NCI-H2029 (cell line): ENCODE results near the gene CD58.
A peak's percentile ranks its signal among the peaks of the same experiment; 100 is the strongest.

Source experiments
- DNase-seq: peaks from one replicate; lab custom pipeline; 2025; lab: John Stamatoyannopoulos, UW

Gene CD58

DNA sequence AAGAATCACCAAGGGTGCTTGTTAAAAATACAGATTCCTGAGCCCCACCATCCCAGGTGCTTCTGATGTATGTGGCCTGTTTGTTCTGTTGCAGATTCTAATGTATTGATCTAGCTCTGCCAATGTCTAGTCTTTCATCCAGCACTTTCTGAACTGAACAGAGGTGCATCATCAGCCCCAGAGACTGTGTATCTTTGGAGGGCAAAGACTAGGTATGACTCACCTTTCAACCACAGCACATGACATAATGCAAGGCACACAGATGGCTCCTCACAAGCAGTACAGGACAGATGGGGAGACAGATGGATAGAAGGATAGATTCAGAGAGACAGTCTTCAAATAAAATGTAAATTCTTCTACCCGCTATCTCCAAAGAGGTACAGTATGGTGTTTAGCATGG lies 32.3 kb downstream of the CD58 start:
- DNase-seq, result no peak

DNA sequence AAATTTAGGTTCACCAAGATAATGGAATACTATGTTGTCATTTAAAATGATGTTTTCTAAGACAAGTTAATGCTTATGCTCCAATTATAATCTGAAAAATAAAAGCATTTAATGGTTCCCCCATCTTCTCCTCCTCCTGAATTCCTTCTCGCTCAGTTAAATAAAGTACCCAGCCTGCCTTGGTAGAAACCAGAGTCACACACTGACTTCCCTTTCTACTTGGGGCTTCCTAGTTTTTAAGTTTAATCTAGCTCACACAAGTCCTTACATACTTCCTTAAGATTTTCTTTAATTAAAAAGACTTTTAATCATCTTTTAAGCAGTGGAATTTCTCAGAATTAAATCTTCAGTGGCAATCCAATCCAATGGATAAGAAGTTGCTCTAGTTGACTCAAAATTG lies 32.9 kb downstream of the CD58 start:
- no peak for DNase-seq

DNA sequence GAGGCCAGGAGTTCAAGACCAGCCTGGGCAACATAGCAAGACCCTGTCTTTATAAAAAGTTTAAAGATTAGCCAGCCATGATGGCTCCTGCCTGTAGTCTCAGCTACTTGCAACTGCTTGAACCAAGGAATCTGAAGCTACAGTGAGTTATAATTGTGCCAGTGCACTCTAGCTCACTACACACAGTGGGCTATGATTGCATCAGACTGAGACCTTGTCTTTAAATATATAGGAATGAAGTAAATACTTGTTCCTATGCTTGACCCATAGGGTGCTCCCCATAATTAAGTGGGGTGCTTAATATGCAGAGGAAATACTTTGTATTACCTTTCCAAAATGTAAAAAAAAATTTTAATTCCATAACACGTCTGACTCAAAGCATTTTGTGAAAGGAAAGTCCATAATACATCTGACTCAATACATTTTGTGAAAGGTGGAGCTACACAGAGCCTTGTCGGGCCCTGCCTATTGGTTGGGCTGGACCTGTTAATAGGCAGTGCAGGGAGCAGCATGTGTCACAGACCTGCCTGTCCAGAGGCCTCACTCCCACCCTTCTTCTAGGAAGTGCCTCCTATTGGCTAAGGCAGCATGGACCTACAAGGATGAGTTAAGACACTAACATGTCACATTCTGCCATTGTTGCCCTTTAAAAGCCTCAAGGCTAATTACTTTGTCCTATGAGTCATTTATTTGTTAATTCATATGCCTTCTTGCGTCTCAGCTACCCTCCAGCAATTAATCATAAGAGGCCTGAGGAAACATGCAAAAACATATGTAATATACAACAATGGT lies 33.6 kb downstream of the CD58 start:
- no peak for DNase-seq

DNA sequence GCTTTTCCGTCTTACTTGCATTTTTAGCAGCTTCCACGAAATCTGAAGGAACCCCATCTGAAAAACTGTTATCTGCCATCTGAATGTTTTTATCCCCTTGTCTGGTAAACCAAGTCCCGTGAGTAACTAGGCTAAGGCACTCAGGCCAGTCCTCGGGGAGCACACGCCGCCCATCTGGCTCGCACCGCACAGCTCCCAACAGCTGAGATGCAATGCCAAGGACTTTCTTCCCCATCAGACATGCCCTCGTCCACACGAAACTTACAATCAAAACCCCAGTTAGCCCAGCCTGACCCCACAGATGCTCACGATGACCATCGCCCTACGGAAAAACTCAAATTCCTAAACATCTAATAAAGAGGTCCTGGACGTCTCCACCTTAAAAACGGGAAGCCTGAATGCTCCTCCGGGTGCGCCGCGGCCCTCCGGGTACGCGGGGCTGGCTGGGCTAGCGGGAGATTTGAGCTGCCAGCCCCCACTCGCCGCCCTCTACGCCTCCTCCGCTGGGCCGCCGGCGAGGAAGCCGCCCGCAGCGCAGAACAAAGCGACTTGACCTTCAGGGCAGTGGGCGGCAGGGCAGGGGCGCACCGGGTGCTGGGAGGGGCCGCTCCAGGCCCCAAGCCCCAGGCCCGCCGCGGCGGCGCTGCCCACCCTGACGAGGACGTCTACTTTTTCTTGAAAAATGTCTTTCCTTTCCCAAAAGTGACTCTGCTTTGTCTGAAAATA lies 36.6 kb downstream of the CD58 start:
- DNase-seq, result no peak

GRCh38 chr1:116533429-116533820 lies 37.4 kb downstream of the CD58 start:
- DNase-seq, result no peak

DNA sequence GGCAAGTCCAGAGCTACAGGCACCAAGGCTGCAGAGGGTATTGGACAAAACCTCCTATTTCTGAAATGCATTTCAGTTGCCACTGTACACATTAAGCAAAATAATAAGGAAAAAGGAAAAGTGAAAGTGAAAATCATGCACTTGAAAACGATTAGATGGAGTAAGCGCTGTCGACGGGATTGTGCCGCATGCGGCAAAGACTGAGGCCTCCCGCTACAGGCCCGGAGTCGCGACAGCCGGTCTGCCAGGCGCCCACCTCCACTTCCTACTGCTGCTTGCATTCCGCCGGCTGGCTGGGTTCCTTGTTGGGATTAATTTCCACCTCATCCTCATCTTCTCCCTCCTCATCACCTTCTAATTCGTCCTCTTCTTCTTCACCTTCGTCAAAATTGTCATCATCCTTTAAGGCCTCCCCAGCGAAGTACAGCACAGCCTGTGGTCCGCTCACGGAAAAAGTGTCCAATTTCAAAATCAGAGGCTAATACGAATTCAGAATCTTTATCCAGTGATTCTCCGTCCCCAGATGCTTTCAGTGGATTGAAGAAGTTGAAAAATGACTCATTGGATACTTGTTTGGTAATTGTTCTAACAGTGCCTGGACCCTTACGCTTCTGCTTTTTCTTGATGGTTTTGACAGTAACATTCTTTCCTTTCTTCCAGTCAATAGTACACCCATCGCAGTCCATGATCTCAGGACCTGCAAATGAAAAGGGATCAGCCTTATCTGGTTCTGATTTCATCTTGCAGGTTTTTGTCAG lies 38.0 kb downstream of the CD58 start:
- DNase-seq, result no peak

GRCh38 chr1:116531917-116532316 lies 38.9 kb downstream of the CD58 start:
- no peak for DNase-seq

GRCh38 chr1:116529681-116530080 lies 41.1 kb downstream of the CD58 start:
- DNase-seq, result no peak

DNA sequence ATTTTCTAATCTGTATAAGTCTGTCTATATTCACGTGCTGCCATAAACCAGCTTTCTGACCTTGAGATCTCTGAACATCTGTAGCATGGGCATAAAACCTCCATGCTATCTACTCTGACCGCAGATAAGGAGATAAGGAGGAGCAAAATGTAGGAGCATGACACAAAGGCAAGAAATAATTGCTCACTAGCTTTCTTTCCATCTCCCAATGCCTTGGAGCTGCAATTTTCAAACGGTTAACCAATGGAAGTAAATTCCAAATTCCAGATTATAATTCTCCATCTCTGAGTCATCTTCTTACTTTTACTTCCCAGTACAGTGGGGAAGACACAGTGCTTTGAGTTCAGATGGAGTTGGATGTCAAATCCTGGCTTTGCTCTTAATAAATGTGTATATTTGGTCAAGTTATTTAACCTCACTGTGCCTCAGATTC lies 41.6 kb downstream of the CD58 start:
- no peak for DNase-seq

- DNase-seq, result no peak
These were observed 42.3 kb downstream of the CD58 start for GRCh38 chr1:116528329-116529083.

GRCh38 chr1:116525440-116525839 lies 45.4 kb downstream of the CD58 start:
- no peak for DNase-seq

- no peak for DNase-seq
These were observed 49.6 kb downstream of the CD58 start for GRCh38 chr1:116521186-116521585.

- DNase-seq, result no peak
These were observed 52.4 kb downstream of the CD58 start for GRCh38 chr1:116518400-116518799.

DNA sequence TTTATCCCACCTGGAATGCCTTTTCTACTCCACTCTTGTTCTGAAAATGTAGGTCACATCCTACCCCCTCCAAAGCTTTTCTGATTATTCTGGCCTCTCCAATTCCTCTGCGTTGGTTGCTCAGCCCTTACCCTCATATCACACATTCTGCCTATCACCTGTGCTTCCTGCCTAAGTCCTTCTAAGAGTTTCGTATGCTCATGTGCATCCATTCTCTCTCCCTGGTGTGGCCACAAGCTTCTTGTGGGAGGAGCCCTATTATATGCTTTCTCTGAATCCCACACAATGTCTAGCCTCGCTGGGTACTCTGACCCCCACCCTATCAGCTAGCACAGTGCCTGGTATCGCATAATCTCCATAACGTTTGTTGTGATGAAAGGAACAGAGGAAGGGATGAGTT lies 54.2 kb downstream of the CD58 start:
- DNase-seq, result no peak

DNA sequence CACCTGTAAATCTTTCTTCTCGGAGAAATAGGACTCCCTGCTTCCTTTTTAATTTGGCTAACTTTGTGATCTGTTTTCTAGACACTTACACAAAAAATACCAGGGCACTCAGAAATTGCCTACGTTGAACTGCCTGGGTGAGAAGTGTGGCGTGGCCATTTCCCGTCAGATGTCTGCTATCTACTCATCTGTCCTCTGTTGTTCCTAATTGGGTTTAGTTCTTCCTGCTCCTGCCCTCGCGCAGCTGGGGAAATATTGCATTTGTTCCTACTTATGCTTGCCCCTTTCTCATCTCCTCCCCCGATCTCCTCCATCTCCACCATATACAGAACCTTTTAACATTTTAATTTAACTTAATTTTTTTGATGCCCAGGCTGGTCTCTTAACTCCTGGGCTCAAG lies 55.1 kb downstream of the CD58 start:
- no peak for DNase-seq

DNA sequence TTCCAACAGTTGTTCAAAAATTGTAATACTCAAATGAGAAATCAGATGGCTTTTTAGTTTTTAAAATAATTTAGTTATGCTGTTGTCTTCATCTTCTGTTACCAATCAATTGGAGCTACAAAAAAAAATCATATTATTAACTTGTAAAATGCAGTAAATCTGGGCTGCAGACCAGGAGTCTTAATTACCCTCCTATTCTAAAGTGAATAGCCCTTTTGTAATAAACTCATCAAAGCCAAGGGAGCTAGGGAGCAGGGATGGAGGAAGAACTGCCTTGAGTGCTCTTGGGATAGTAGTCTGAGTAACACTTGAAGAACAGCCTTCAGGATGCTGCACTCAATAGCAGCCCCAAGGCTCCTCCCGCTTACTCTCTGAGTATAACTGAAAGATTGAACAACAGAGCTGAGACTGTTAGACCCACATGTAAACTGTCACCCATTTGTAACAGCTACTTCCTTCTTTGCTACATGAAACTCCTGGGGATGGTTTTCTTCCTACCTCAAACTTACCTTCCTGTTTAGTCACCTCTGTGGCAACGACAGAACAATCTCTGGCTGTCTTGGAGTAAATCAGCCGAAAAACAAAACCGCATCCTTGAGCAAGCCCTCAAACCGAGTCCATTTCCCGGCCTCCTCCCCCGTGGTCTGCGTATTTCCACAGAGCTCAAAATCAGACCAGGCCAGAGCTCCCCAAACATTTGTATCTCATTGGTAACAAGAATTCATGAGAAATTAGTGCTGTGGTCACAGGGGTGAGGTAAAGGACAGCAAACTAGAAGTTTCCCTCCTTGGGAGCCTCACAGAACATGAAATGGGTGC lies 55.9 kb downstream of the CD58 start:
- no peak for DNase-seq

GRCh38 chr1:116513956-116514355 lies 56.9 kb downstream of the CD58 start:
- DNase-seq, result peak; percentile 12

DNA sequence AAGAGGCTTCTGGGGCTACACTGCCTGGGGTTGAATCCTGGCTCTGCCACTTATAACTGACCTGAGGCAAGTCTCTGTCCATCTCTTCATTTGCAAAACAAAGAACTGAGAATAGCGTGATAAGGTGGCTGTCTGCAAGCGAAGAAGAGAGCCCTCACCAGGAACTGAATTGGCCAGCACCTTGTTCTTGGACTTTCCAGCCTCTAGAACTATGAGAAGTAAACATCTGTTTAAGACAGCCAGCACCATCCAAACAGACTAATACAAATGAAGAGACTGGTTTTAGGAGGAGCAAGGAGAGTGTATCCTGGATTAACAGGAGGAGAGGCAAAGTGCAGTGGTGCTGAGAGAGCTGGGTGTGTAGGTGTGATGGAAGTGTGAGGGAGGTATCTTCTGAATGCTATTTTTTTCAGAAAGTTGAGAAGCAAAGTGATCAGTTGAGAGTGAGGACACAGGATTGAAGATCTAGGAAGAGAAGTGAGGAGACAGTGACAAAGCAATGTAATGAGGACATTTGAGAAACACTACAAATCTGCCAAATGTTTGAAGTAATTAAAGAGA lies 59.3 kb downstream of the CD58 start:
- no peak for DNase-seq

DNA sequence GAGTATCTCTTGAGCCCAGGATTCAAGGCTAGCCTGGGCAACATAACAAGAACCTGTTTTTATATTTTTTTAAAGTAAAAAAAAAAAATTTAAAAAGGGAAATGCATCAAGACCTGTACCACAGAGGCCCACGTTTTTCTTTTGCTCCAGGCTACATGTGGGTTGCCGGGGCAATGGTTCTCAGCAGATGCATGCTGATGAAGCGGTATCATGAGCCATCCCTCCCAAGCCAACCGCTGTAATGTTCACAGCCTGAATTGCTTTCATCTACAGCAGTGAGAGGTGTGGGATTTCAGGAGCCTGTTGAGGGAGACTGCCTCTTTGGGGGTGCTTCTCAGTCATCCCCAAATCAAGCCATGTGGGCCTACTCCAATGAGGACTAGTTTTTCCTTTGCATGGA lies 60.5 kb downstream of the CD58 start:
- no peak for DNase-seq

DNA sequence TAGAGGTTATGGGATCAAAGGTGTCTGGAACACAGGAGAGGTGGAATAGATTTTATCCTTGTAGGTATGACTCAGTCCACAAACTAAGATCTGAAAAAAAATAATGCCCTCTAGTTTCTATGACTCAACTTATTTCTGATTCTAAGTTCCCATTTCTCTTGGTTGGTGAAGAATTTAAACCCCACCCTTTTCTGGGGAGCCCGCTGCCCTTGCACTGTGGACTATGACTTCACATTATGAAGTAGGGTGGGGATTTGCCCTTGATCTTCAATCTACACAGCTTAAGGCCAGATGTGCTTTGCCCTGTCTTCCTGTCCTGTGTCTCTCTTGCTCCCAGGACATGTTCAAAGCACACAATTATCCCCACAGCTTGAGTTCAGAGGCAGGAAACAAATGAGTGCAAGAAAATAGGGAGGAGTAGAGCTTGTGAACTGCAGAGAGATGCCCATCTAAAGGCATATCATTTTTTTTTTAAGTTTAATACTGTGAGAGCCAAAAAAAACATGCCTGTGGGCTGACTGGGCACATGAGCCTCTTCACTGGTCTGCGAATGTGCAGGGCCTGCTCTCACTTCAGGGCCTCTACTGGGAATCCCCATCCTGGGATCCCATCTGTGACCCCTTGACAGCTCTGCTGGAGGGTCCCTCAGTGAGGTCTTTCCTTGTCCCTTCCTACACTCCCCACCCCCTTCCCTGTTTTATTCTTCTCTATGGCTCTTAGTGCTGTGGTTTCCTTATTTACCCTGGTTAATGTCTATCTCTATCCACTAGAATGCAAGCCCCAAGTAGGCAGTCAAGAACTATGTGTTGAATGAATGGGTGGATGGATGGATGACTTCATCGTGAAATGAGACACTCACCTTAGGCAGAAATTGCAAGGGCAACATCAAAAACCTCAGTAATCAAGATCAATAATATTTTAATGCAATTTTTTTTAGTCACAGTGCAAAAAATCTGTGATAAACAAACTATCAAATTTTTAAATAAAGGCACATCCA lies 61.5 kb downstream of the CD58 start:
- no peak for DNase-seq
